GM12873 (cell line): ENCODE results near the gene IL32.

Experiments used
- TF ChIP-seq, protein P1 (sequence below): IDR thresholded peaks from 2 replicates; pipeline ENCODE4 v1.5.1; 2012; ENCODE audit warnings: low read depth, mild to moderate bottlenecking, moderate library complexity, low read length, control low read depth; ENCODE audit not compliant: insufficient read depth; ENCODE audit errors: missing control alignments

IL32 gene

GRCh38 chr16:3092501-3092941 lies 27.1 kb downstream of the IL32 start:
- TF ChIP-seq, protein P1, sequence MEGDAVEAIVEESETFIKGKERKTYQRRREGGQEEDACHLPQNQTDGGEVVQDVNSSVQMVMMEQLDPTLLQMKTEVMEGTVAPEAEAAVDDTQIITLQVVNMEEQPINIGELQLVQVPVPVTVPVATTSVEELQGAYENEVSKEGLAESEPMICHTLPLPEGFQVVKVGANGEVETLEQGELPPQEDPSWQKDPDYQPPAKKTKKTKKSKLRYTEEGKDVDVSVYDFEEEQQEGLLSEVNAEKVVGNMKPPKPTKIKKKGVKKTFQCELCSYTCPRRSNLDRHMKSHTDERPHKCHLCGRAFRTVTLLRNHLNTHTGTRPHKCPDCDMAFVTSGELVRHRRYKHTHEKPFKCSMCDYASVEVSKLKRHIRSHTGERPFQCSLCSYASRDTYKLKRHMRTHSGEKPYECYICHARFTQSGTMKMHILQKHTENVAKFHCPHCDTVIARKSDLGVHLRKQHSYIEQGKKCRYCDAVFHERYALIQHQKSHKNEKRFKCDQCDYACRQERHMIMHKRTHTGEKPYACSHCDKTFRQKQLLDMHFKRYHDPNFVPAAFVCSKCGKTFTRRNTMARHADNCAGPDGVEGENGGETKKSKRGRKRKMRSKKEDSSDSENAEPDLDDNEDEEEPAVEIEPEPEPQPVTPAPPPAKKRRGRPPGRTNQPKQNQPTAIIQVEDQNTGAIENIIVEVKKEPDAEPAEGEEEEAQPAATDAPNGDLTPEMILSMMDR = no peak

- TF ChIP-seq, protein P1 = peak; percentile 83
These were observed 29.0 kb downstream of the IL32 start for GRCh38 chr16:3094289-3095027.

- TF ChIP-seq, protein P1 = peak; percentile 62
These were observed 30.4 kb downstream of the IL32 start for GRCh38 chr16:3095869-3096268.

DNA sequence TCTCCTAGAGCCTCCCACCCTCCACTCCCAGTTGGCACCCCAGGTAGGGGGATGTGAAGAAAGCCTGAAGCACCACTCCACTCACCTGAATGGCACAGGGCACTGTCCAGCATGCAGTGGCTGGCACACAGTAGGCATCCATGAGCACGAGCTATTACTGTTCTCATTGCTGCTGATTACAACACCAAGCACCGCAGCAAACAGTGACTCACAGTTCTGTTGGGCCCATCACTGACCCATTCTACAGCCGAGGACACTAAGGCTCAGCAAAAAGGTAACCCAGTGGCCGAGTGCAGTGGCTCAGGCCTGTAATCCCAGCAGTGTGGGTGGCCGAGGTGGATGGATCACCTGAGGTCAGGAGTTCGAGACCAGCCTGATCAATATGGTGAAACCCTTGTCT lies 30.9 kb downstream of the IL32 start:
- TF ChIP-seq, protein P1 = no peak

DNA sequence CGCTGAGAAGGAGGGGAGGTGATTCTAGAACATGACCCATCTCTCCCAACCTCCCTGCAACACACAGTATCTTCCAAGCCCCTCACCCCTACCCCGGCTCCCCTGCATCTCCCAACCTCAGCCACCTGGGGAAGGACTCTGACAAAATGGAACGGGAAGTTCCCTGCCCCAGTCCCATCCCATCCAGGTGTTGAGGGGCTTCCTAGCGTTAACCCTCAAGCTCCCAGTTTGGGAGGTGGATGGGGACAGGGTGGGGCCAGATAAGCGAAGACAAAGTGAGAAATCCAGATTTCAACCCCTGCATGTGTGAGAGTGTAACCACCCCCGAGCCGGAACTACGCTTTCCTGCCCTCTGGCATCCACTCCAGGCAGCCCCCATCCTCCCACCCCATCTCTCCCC lies 31.8 kb downstream of the IL32 start:
- TF ChIP-seq, protein P1 = no peak

GRCh38 chr16:3098459-3099394 lies 33.3 kb downstream of the IL32 start, which contains the start of gene ZSCAN10:
ZSCAN10 (minus strand) TSS chr16:3099294; CDS start chr16:3092937, 6,357 bp downstream.
- TF ChIP-seq, protein P1 = no peak

DNA sequence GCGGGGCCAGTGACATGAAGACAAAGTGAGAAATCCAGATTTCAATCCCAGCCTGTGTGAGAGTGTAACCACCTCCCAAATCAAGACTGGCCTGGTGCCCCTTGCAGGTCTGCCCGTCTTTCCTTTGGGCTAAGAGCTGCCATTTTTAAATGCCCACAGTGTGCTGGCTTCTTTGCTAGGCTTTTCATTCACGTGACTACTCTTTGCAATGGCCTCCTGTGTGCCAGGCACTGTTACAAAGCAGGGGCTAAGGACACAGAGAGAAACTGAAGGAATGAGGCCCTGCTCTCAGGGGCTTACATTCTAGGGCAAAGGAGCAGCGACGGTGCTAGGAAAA lies 33.9 kb downstream of the IL32 start:
- TF ChIP-seq, protein P1 = no peak
